B cell (primary cell): Measurements from ENCODE around the gene LSM3. TPM values are rescaled to one million over a fixed set of nuclear protein-coding genes. Genes with fewer than 3 reads are reported as not detected.

Source experiments
- ATAC-seq: fragments of 200-7000 bp; cut with Tn5 transposase; one replicate; pipeline ENCODE4 v1.10.0; 2021; ENCODE audit warnings: low read depth, mild to moderate bottlenecking, moderate number of reproducible peaks, moderate library complexity
- CTCF ChIA-PET: fragments of 350-600 bp; sonication (Branson Sonifier 250); formaldehyde crosslinking; loops from one replicate; lab custom pipeline; 2021; ENCODE audit warnings: antibody characterized with exemption, inconsistent platforms; lab: Charles Lee
- POLR2A ChIA-PET: fragments of 350-600 bp; sonication (Branson Sonifier 250); formaldehyde crosslinking; loops from one replicate; lab custom pipeline; 2021; ENCODE audit warnings: antibody characterized with exemption; lab: Charles Lee
- DNase-seq: peaks from one replicate; pipeline ENCODE4 v3.0.0; 2013
- H2AFZ ChIP-seq: 2 replicates; pipeline ENCODE4 v1.6.1; 2012; ENCODE audit warnings: mild to moderate bottlenecking, low read depth, low read length; ENCODE audit not compliant: insufficient read depth, poor library complexity, severe bottlenecking
- H3K27ac ChIP-seq, 2 donors: 1 replicate in 1 of 2; 2 replicates in 1 of 2; pipeline ENCODE4 v1.5.1; 2012 to 2013; ENCODE audit warnings: low read length in 2 of 2, mild to moderate bottlenecking in 2 of 2, moderate library complexity in 1 of 2
- H3K27me3 ChIP-seq, 4 experiments: fragments of 200-600 bp in 1 of 4; sonication (generic) in 1 of 4; replicated peaks in 1 of 4; 1 replicate in 2 of 4; 2 replicates in 2 of 4; pipeline versions ENCODE4 v1.6.1 to v1.7.0; 2013 to 2016; ENCODE audit warnings: low read length in 3 of 4, mild to moderate bottlenecking in 2 of 4, mixed read lengths in 1 of 4, moderate library complexity in 1 of 4; ENCODE audit not compliant: insufficient read depth in 4 of 4, control insufficient read depth in 3 of 4; ENCODE audit errors: control extremely low read depth in 1 of 4
- H3K36me3 ChIP-seq, 2 experiments: replicated peaks in 1 of 2; 1 replicate in 1 of 2; 2 replicates in 1 of 2; pipeline versions ENCODE4 v1.6.1 to v1.7.1; 2013; ENCODE audit warnings: low read length in 1 of 2; ENCODE audit not compliant: insufficient read depth in 2 of 2, control insufficient read depth in 1 of 2; ENCODE audit errors: control extremely low read depth in 1 of 2, extremely low read depth in 1 of 2
- H3K4me1 ChIP-seq, 2 donors: fragments of 200-600 bp in 1 of 2; sonication (generic) in 1 of 2; 1 replicate in 1 of 2; 2 replicates in 1 of 2; pipeline versions ENCODE4 v1.5.1 to v1.6.1; 2013 to 2017; ENCODE audit warnings: low read length in 2 of 2; ENCODE audit not compliant: control insufficient read depth in 2 of 2, insufficient read depth in 2 of 2
- H3K4me2 ChIP-seq: replicated peaks from 2 replicates; pipeline ENCODE3; 2012; ENCODE audit warnings: mild to moderate bottlenecking, low read depth, low read length; ENCODE audit not compliant: poor library complexity, severe bottlenecking
- H3K4me3 ChIP-seq, 5 experiments: fragments of 200-600 bp in 1 of 5; sonication (generic) in 1 of 5; 1 replicate in 3 of 5; 2 replicates in 2 of 5; pipeline versions ENCODE4 v1.5.1 to v1.7.0; 2011 to 2016; ENCODE audit warnings: low read length in 4 of 5, mild to moderate bottlenecking in 4 of 5, low read depth in 2 of 5, control low read depth in 1 of 5, moderate library complexity in 1 of 5; ENCODE audit not compliant: insufficient read depth in 1 of 5; ENCODE audit errors: control extremely low read depth in 1 of 5, extremely low read depth in 1 of 5
- H3K79me2 ChIP-seq: fragments of 200-600 bp; sonication (generic); one replicate; pipeline ENCODE4 v1.6.0; 2016; ENCODE audit warnings: low read length; ENCODE audit not compliant: control insufficient read depth, insufficient read depth
- H3K9ac ChIP-seq: fragments of 200-600 bp; sonication (generic); 2 replicates; pipeline ENCODE4 v1.6.1; 2017; ENCODE audit warnings: mild to moderate bottlenecking, low read length, moderate library complexity
- H3K9me3 ChIP-seq, 3 donors: one replicate each; pipeline versions ENCODE4 v1.6.1 to v1.7.1; 2013; ENCODE audit warnings: low read length in 2 of 3; ENCODE audit not compliant: control insufficient read depth in 2 of 3, insufficient read depth in 1 of 3; ENCODE audit errors: control extremely low read depth in 1 of 3
- H4K20me1 ChIP-seq: 2 replicates; pipeline ENCODE4 v1.6.0; 2012; ENCODE audit warnings: mild to moderate bottlenecking, low read length; ENCODE audit not compliant: insufficient read depth, control insufficient read depth, poor library complexity, severe bottlenecking
- H3K27ac Mint-ChIP-seq: one replicate; pipeline ENCODE4 v1.8.0; 2021; ENCODE audit warnings: mixed read lengths
- H3K27me3 Mint-ChIP-seq: one replicate; pipeline ENCODE4 v1.8.0; 2021; ENCODE audit warnings: mixed read lengths
- H3K4me1 Mint-ChIP-seq: one replicate; pipeline ENCODE4 v1.8.0; 2021; ENCODE audit warnings: mixed read lengths
- H3K4me3 Mint-ChIP-seq: one replicate; pipeline ENCODE4 v1.8.0; 2021; ENCODE audit warnings: mixed read lengths
- H3K9me3 Mint-ChIP-seq: one replicate; pipeline ENCODE4 v1.8.0; 2022; ENCODE audit warnings: mixed read lengths; ENCODE audit not compliant: insufficient read depth
- EZH2 ChIP-seq: IDR thresholded peaks from 2 replicates; pipeline ENCODE4 v1.6.1; 2012; ENCODE audit warnings: borderline replicate concordance, low read depth, mild to moderate bottlenecking, moderate library complexity, low read length; ENCODE audit not compliant: insufficient read depth, poor library complexity, severe bottlenecking
- WGBS: methylation state at CpG from one replicate; pipeline ENCODE4 v1.1.5; 2013; ENCODE audit warnings: missing lambda C conversion rate; ENCODE audit not compliant: insufficient coverage; 5-methylcytosine and 5-hydroxymethylcytosine counted together
- intact Hi-C: fragments of 100-400 bp; cut with micrococcal nuclease; formaldehyde crosslinking; loops from one replicate; pipeline ENCODE4 v1.10.0; 2022
- polyA plus RNA-seq: library from polyadenylated mRNA; depleted of rRNA; stranded (reverse); fragments of >200 nt; gene quantifications from 2 replicates; pipeline ENCODE4 v1.2.3, GENCODE V29; 2012
- total RNA-seq, 2 donors: library from RNA; stranded (reverse); fragments of 120-200 nt in 1 of 2; gene quantifications; 1 replicate in 1 of 2; 2 replicates in 1 of 2; pipeline versions ENCODE4 v1.2.3 to v1.2.4, GENCODE V29; 2013 to 2022
- TF ChIP-seq, protein P1 (sequence below): fragments of 200-600 bp; IDR thresholded peaks from one replicate; pipeline ENCODE4 v1.8.0; 2022; ENCODE audit warnings: antibody characterized with exemption, mild to moderate bottlenecking

Gene LSM3
- total and polyA plus RNA-seq, 2 donors (not counting 1 experiment from before 2014, with no cell fraction given) = 2.8 to 10.0 TPM

- no peak overlapping the region for H2AFZ ChIP-seq
- CTCF ChIA-PET = no interaction called here
- H3K9ac ChIP-seq = no peak overlapping the region
- H3K36me3 ChIP-seq = no peaks in the 10 kb centered on the region
- H3K4me2 ChIP-seq = no peak overlapping the region
- peaks cover 28% of the 10 kb centered on the region for H3K27me3 Mint-ChIP-seq
- no peaks in the 10 kb centered on the region for H4K20me1 ChIP-seq
- peaks cover 3% of the 10 kb centered on the region for H3K9me3 Mint-ChIP-seq
- no peaks in the 10 kb centered on the region for H3K4me1 ChIP-seq
- ATAC-seq (no peak), DNase-seq (no peak)
- peaks cover 0 to 12% (median 7%) of the 10 kb centered on the region in 4 experiments for H3K27me3 ChIP-seq
- WGBS = 94% methylated on average over 4 of the region's 7 CpGs
- H3K27ac Mint-ChIP-seq = no peak overlapping the region
- intact Hi-C loops = no loop called here
- no peak overlapping the region for H3K27ac ChIP-seq
- no peaks in the 10 kb centered on the region for H3K79me2 ChIP-seq
- H3K9me3 ChIP-seq = peaks cover 4 to 9% (median 9%) of the 10 kb centered on the region in 3 donors
- POLR2A ChIA-PET = no interaction called here
- no peak overlapping the region for H3K4me3 ChIP-seq
- no peak overlapping the region for H3K4me3 Mint-ChIP-seq
- no peaks in the 10 kb centered on the region for H3K4me1 Mint-ChIP-seq
- TF ChIP-seq, protein P1, sequence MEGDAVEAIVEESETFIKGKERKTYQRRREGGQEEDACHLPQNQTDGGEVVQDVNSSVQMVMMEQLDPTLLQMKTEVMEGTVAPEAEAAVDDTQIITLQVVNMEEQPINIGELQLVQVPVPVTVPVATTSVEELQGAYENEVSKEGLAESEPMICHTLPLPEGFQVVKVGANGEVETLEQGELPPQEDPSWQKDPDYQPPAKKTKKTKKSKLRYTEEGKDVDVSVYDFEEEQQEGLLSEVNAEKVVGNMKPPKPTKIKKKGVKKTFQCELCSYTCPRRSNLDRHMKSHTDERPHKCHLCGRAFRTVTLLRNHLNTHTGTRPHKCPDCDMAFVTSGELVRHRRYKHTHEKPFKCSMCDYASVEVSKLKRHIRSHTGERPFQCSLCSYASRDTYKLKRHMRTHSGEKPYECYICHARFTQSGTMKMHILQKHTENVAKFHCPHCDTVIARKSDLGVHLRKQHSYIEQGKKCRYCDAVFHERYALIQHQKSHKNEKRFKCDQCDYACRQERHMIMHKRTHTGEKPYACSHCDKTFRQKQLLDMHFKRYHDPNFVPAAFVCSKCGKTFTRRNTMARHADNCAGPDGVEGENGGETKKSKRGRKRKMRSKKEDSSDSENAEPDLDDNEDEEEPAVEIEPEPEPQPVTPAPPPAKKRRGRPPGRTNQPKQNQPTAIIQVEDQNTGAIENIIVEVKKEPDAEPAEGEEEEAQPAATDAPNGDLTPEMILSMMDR = no peak
- TF ChIP-seq EZH2 = no peak
Observed at GRCh38 chr3:14238356-14238755, 59.7 kb downstream of the LSM3 start.

- no peak overlapping the region for H3K4me3 Mint-ChIP-seq
- POLR2A ChIA-PET = no interaction called here
- Histone ChIP-seq H3K9me3 (peaks cover under 1 to 6% (median 4%) of the 10 kb centered on the region in 3 donors), H3K36me3 (no peaks in the 10 kb centered on the region), H3K27me3 (peaks cover 0 to 6% (median 3%) of the 10 kb centered on the region in 4 experiments), H4K20me1 (no peaks in the 10 kb centered on the region), H2AFZ (no peak overlapping the region), H3K27ac (no peak overlapping the region), H3K4me1 (no peaks in the 10 kb centered on the region), H3K79me2 (no peaks in the 10 kb centered on the region), H3K4me3 (no peak overlapping the region), H3K4me2 (no peak overlapping the region), H3K9ac (no peak overlapping the region)
- CTCF ChIA-PET = no interaction called here
- ATAC-seq (no peak), DNase-seq (no peak)
- H3K27me3 Mint-ChIP-seq = peaks cover 25% of the 10 kb centered on the region
- intact Hi-C loops = no loop called here
- TF ChIP-seq, protein P1 = no peak
- no peak for TF ChIP-seq EZH2
- H3K9me3 Mint-ChIP-seq = no peaks in the 10 kb centered on the region
- no peak overlapping the region for H3K27ac Mint-ChIP-seq
- H3K4me1 Mint-ChIP-seq = no peaks in the 10 kb centered on the region
Observed at GRCh38 chr3:14238930-14239329, 60.3 kb downstream of the LSM3 start.
